NCI-H1105 treated with DMSO at 0.1 percent for 48 hours (cell line): ENCODE measurements around the gene CEP135.
"Not testable (repeated sequence)": the region's sequence is repeated elsewhere in the genome, so short reads cannot be mapped to it uniquely, and the experiment has no call there.

Source experiments
- DNase-seq: peaks from one replicate; lab custom pipeline; 2025; lab: John Stamatoyannopoulos, UW

Gene CEP135

GRCh38 chr4:55939421-55939820 is 9.3 kb upstream of the CEP135 start:
- no peak for DNase-seq

- DNase-seq, result no peak
These were observed 6.8 kb upstream of the CEP135 start for GRCh38 chr4:55941881-55942396.

GRCh38 chr4:55947254-55947882 is 1.4 kb upstream of the CEP135 start:
- no peak for DNase-seq

GRCh38 chr4:55947912-55948725 is 626 bp upstream of the CEP135 start:
- DNase-seq, result no peak

DNA sequence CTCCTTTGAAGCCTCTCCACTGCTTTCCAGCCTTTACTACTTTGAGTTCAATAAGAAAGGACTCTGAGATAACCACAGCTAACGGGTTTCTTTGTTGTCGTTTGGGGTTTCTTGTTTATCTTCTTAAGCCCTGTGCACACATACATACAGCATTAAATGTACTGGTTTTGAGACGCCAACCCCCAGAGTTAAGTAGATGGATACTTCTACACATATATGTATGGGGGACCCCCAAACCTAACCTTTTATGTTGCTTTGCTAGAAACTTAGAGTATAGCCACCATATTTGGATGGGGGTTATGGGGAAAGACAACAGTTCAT is 697 bp downstream of the CEP135 start:
- DNase-seq, result no peak

- DNase-seq, result no peak
These were observed 2.6 kb downstream of the CEP135 start for GRCh38 chr4:55951191-55951922.

DNA sequence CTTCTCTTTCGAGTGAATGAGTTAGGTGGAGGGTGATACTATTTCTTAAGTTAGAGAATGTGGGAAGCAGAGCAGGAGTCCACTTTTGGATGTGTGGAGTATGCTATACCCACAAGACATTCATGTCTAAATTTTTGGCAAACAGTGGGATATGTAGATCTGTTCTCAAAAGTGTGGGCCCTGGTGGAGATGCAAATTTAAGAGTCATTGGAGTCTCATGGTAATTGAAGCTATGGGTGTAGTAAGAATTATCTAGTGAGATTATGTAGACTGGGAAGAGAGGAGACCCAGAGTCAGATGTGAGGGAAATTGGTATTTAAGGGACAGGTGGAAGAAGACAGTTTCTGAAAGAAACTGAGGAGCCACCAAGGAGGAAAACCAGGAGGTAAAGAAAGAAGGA is 7.0 kb downstream of the CEP135 start:
- DNase-seq, result no peak

GRCh38 chr4:55959655-55960054 is 10.9 kb downstream of the CEP135 start:
- DNase-seq, result no peak

GRCh38 chr4:55964046-55964445 is 15.3 kb downstream of the CEP135 start:
- no peak for DNase-seq

DNA sequence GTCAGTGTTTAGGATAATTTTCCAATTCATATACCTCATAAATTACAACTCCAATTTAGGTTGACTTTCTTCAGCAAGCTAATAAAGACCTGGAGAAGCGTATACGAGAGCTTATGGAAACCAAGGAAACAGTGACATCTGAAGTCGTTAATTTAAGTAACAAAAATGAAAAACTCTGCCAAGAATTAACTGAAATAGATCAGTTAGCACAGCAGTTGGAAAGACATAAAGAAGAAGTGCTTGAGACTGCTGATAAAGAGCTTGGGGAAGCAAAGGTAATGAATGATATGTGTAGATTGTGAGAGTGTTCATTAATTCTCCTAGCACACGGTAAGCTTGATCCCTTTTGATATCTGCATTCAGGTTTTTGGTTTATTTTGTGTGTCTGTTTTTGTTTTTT is 16.8 kb downstream of the CEP135 start:
- no peak for DNase-seq

GRCh38 chr4:55966324-55966723 is 17.6 kb downstream of the CEP135 start:
- not testable (repeated sequence) for DNase-seq

DNA sequence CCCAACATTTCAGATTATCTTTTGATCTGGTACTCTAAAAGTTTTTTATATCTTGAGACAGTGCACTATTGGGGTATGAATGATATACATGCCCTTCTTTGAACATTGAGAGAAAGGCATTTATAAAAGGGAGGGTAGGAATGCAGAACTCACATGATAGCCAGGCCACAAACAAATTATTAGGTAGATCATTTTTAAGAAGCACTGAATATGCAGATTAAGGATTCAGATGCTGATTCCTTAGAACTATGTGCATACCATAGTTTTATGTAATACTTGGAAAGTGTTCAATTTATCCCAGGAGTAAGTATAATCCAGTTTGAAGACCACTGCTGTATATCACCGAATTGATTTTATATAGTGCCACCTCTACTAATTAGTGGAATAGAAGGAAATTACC is 18.6 kb downstream of the CEP135 start:
- DNase-seq, result no peak

- DNase-seq, result no peak
These were observed 24.9 kb downstream of the CEP135 start for GRCh38 chr4:55973650-55974049.

DNA sequence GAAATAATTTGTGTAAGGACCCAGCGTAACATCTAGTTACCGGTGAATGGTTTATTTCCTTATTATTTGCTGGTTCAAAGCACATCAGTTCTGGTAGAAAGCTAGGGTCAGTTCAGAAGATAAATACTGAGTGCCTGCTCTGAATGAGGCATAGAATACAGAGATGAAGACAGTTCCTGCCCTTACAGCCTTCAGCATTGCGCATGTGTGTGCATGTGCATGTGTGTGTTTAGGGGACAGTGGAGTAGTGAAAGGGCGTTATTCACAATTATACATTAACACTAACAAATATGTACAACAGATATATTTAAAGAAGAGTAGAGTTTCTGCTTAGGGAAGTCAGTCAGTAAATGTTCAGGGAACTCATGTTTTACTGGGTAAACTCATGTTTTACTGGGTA is 29.1 kb downstream of the CEP135 start:
- DNase-seq, result no peak

DNA sequence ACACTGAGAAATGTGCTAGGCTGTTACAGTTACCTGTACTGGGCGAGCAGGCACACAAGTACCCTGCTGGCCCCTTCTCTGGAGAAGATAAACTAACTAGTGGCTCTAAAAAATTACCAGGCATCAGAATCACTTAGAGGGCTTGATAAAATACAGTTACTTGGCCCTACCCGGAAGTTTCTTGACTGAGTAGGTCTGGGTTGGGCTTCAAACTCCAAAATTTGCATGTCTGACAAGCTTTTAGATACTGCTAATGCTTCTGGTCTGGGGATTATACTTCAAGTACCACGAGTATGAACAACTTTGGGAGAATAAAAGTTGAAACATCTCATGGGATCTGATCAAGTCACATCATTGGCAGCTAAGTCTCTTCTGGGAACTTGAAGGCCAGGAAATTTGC is 30.8 kb downstream of the CEP135 start:
- no peak for DNase-seq

DNA sequence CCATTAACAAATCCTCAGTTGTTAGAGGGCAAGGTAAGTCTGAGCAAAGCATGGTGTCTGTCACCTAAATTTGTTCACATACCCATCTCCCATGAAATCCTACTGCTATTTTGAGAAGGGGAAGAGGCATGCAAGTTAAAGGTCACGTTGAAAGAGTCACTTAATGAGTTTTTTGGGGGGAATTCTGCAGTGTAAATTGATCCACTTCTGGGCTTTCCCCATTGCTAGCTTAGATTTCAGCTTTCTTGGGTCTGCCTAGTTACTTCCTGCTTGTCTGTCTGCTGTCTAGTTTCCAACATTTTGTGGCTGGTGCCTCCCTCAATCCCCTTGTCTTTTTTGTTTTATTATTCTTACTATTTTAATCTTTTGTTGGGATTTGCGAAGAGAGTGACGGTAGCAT is 32.0 kb downstream of the CEP135 start:
- DNase-seq, result no peak

GRCh38 chr4:55982976-55983375 is 34.2 kb downstream of the CEP135 start:
- DNase-seq, result no peak

GRCh38 chr4:55989766-55990165 is 41.0 kb downstream of the CEP135 start:
- DNase-seq, result no peak

- DNase-seq, result no peak
These were observed 45.4 kb downstream of the CEP135 start for GRCh38 chr4:55993994-55994663.

GRCh38 chr4:55996646-55997045 is 47.9 kb downstream of the CEP135 start:
- DNase-seq, result no peak

- no peak for DNase-seq
These were observed 54.9 kb downstream of the CEP135 start for GRCh38 chr4:56003606-56004005.

DNA sequence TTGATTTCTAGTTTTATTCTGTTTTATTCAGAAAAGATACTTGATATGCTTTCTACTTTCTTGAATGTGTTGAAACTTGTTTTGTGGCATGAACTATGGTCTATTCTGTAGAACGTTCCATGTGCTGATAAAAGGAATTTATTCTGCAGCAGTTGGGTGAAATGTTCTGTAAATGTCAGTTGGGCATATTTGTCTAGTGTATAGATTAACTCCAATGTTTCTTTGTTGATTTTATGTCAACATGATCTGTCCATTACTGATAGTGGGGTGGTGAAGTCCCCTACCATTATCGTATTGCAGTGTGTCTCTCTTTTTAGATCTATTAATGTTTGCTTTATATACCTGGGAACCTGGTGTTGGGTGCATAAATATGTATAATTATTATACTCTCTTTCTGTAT is 55.5 kb downstream of the CEP135 start:
- DNase-seq, result no peak
